MM.1S (cell line): ENCODE results near the gene SPRR2G.
"Not testable (repeated sequence)": the region's sequence is repeated elsewhere in the genome, so short reads cannot be mapped to it uniquely, and the experiment has no call there.

Experiments
- EZH2 ChIP-seq: fragments of 300-600 bp; sonication (generic); optimal IDR thresholded peaks from 2 replicates; pipeline ENCODE3; 2017; ENCODE audit warnings: low read depth, mild to moderate bottlenecking, antibody characterized with exemption, low read length, mixed read lengths
- TF ChIP-seq, protein P1 (sequence below): fragments of 300-600 bp; sonication (generic); IDR thresholded peaks from 2 replicates; pipeline ENCODE4 v1.5.1; 2016; ENCODE audit warnings: antibody characterized with exemption, low read length, mixed read lengths

DNA sequence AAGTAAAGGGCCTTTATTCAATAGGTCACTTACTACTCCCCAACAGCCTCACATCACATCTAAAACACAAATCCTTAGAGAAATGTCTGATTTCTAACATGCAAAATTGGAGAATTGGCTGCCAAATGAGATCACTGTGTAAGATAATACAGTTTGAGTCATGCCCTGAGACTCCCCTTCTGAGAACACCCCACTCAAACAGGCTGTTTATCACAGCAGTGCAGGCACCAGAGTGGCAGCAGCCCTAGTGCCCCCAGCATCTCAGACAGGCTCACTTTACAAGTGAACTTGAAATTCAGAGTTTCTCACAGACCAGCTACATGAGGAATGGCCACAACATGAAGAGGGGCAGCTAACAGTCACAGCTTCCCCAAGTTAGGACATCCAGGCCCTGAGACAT lies 35.4 kb downstream of the SPRR2G start:
- TF ChIP-seq, protein P1, sequence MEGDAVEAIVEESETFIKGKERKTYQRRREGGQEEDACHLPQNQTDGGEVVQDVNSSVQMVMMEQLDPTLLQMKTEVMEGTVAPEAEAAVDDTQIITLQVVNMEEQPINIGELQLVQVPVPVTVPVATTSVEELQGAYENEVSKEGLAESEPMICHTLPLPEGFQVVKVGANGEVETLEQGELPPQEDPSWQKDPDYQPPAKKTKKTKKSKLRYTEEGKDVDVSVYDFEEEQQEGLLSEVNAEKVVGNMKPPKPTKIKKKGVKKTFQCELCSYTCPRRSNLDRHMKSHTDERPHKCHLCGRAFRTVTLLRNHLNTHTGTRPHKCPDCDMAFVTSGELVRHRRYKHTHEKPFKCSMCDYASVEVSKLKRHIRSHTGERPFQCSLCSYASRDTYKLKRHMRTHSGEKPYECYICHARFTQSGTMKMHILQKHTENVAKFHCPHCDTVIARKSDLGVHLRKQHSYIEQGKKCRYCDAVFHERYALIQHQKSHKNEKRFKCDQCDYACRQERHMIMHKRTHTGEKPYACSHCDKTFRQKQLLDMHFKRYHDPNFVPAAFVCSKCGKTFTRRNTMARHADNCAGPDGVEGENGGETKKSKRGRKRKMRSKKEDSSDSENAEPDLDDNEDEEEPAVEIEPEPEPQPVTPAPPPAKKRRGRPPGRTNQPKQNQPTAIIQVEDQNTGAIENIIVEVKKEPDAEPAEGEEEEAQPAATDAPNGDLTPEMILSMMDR, result not testable (repeated sequence)
- TF ChIP-seq EZH2, result not testable (repeated sequence)
